Cortex of kidney (tissue), 1 donor: Measurements from ENCODE around the gene MTHFD1L.
"Not testable (repeated sequence)": the region's sequence is repeated elsewhere in the genome, so short reads cannot be mapped to it uniquely, and the experiment has no call there.

Experiments used
- DNase-seq: peaks from one replicate; lab custom pipeline; 2025; lab: John Stamatoyannopoulos, UW

The MTHFD1L gene

GRCh38 chr6:151041686-151042085, 176.2 kb downstream of the MTHFD1L start:
- no peak for DNase-seq

GRCh38 chr6:151042911-151043330, 177.4 kb downstream of the MTHFD1L start:
- not testable (repeated sequence) for DNase-seq

- DNase-seq: no peak
Observed at GRCh38 chr6:151043944-151044343, 178.4 kb downstream of the MTHFD1L start.

DNA sequence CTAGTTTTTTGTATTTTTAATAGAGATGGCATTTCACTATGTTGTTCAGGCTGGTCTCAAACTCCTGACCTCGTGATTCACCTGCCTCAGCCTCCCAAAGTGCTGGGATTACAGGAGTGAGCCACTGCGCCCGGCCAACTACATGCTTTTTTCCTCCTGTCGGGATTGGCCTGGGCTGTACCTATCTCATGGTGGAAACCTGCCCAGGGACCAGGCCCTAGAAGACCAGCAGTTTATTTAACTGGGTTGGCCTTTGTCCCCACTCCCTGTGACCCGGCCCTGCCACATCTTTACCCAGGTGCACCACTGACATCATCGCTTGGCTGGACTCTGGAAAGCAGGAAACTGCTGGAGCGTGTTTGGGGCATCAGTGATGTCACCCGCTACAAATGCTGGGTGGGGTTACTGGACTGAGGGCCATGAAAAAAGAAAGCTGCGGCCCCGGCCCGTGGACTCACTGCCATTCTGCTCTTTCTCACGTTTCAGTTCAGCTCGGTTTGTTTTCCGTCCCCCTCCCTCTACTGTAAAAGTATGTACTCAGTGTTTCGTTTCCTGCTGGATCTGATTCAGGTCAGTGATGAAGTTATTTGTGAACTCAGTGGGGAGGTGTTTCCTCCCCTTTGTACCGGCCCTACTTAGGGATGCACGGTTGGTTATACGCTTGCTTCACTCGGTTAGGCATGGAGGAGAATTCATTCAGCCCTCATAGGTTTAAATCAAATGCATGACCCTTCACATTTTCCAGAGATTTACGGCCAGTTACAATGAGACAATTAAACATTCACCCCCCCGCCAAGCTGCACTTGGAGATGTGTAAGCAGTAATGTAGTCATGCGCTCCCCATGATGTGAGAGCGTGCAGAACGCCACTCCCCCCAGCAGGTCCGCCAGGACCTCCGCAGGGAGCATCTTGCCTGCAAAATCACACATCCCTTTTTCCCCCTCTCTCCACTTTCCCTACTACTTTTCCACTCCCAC, 179.3 kb downstream of the MTHFD1L start:
- DNase-seq: no peak

- not testable (repeated sequence) for DNase-seq
Observed at GRCh38 chr6:151045511-151046222, 180.2 kb downstream of the MTHFD1L start.

- DNase-seq: no peak
Observed at GRCh38 chr6:151051164-151051563, 185.7 kb downstream of the MTHFD1L start.

DNA sequence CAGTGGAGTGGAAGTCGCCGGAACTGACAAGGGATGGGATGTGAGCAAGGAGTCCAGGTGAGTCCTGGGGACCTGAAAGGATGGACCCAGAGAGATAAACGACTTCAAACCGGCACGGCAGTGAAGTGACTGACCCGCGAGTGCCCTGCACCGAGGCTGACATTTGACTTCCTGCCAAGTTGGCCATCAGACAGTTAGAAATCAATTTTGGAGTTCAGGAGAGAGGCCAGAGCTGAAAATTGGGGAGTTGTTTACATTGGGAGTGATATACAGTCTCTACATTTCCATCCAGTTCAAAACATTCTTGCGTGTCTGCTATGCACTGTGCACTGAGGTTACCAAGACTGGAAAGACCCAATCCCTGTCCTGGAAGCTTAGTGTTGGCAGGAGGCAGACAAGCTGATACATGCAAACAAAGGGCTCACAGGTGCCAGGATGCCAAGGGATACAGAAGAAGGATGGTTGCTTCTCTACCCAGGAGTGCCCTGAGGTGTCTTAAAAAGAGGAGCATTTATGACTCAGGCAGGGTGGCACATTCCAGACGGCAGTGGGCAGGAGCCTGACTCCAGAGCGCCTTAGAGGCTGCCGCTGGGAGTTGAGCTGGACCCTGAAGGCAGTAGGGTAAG, 186.6 kb downstream of the MTHFD1L start:
- no peak for DNase-seq

GRCh38 chr6:151054306-151054705, 188.8 kb downstream of the MTHFD1L start:
- no peak for DNase-seq

DNA sequence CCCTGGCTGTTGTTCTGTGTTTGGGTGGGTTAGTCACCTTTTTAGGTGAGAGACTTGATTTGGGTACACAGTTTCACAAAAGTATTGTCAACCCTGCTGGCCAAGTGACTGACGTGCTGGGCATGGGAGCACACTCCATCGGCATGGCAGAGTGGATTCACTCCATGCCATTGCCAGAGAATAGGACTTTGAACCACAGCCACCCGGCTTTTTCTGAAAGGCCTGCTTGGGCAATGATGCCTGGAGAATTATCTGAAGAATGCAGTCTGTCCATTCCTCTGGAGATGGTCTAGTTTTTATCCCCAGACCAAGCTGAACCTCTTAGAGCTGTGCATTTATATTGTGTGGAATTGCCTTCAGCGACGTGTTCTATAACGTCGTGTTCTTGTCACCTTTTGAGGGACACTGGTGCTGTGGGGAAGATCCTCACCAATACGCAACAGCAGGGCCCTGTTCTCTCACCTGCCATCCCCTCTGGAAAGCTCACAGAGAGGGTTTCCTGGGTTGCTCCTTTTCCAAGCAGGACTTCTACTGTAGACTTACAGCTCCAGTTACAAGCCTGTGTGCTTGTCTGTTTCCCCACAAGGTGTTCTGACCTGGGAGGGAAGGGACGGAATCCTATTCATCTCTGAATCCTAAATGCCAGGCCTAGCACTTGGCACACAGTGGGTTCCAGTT, 190.9 kb downstream of the MTHFD1L start:
- no peak for DNase-seq

- no peak for DNase-seq
Observed at GRCh38 chr6:151057061-151057460, 191.6 kb downstream of the MTHFD1L start.

DNA sequence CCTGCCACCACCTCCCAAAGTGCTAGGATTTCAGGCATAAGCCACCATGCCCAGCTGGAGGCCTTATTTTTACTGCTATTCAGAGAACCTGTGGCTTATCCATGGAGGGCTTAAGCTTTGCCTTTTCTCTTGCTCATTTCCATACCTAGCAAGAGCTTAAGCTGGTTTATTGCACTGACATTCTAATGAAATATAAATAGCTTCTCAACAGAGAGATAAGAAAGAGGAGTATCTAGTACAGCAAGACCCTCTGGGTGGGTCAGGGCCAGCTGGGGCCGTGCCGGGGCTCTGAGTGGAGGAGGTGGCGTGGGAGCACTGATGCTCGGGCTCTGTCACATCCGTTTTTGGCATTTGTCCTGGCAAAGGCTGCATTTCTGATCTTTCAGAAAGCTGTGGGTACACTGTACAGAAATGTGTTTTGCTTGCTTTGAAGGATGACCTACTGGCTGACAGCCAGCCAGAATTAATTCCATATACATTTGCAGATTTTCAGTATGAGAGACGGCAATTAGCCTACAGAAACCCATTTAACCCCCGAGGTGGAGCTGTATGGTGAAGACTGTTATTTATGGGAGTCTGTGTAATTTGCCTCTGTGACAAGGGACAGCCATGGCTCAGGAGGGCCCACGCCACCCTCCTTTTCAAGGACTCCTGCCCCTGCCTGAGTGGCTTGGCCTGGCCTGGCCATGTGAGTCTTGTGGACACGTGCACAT, 192.7 kb downstream of the MTHFD1L start:
- DNase-seq: no peak

- DNase-seq: no peak
Observed at GRCh38 chr6:151059612-151060095, 194.2 kb downstream of the MTHFD1L start.

DNA sequence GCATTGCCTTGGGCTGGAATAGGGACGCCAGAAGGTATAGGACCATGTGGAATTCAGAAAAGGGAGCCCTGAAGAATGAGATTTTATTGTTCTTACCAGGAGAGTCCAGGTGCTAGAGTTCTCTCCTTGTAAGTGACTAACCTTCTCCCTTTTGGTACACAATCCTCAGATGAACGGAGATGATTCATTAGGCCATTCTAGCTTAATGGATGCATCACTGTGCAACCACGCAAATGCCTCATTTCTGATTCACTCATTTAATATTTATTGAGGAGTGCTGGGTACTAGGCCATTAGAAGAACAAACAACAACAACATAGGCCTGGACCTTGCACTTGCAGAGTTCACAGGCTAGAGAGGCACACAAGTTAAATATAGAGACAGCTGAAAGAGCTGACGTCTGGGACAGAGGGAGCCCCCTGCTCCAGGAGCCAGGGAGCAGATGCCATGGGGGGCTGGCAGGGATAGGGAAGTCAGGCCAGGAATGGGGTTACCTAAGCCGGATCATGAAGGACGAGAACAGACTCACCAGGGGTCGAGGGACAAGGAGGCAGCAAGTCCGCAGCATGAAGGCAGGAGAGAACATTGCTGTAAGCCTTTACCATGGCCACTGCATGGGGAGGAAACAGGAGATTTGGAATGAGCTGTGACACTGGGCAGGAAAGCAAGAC, 194.7 kb downstream of the MTHFD1L start:
- DNase-seq: no peak

- DNase-seq: no peak
Observed at GRCh38 chr6:151060766-151061531, 195.4 kb downstream of the MTHFD1L start.

DNA sequence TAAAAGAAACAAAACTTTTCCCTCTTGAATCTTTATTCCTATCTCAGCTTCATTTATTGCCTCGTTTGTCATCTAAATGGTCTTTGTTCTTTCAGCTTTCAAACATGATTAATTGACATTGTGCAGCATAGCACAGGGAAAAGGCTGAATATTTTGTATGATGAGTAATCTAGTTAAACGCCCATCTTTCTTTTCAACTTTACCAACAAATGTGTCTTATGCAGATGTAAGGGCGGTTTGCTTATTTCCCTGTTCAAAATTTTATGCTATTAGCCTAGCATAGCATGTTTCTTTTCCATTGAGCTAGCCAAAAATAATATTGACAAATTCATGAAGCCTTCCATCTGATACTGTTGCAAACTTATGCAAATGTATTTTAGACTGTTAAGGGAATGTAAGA, 197.8 kb downstream of the MTHFD1L start:
- DNase-seq: no peak

GRCh38 chr6:151063842-151064647, 198.5 kb downstream of the MTHFD1L start:
- DNase-seq: no peak

DNA sequence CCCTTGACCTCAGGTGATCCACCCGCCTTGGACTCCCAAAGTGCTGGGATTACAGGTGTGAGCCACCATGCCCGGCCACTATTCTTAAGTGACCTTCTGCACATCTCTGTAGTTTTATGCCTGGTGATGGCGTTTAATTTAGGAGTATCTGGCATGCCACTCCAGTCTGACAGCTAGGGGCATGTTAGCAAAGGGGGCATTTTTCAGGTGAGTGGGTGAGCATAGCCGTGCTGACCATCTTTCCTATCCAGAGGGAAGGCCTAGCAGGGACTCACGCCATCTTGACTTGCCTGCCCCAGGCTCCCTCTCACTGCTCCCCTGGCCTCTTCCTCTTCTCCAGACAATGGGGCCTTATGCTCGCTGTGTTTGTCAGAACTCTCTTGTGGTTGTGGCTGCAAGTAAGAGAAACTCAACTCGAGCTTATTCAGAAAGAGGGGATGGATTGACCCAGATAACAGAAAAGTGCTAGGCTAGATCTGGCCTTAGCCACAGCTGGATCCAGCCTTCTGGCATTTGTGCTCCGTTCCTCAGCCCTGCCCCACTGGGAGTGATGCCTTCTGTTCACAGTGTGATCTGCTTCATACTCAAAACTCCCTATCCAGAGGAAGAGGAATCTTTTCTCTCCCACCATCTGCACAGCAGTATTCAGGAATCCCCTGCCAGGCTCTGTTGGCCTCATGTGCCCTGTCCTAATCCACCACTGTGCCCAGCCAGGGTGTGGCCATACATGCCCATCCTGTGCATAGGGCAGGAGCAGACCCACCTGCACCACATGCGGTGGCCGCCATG, 199.7 kb downstream of the MTHFD1L start:
- no peak for DNase-seq
